Kidney capillary endothelial cell (primary cell): ENCODE measurements around the gene SYT11.
"Not testable (repeated sequence)": the region's sequence is repeated elsewhere in the genome, so short reads cannot be mapped to it uniquely, and the experiment has no call there.

ENCODE experiments used
- DNase-seq: peaks from one replicate; pipeline ENCODE4 v3.0.0-alpha.2; 2018; ENCODE audit warnings: low spot score

SYT11 gene

GRCh38 chr1:155899683-155900082, 40.3 kb downstream of the SYT11 start:
- DNase-seq = no peak

GRCh38 chr1:155900161-155900560, 40.8 kb downstream of the SYT11 start:
- no peak for DNase-seq

- DNase-seq = no peak
Observed at GRCh38 chr1:155904261-155904660, 44.9 kb downstream of the SYT11 start.

GRCh38 chr1:155909894-155910293, 50.5 kb downstream of the SYT11 start:
- DNase-seq = peak; percentile 48

- DNase-seq = peak; percentile 39
Observed at GRCh38 chr1:155910621-155911121, 51.3 kb downstream of the SYT11 start.

- peak; percentile 74 for DNase-seq
Observed at GRCh38 chr1:155911156-155912055, 52.0 kb downstream of the SYT11 start, which contains the start of gene RIT1. TSS of gene RIT1 (minus strand) at chr1:155911349. CDS start at chr1:155910761, 588 bp downstream.

- no peak for DNase-seq
Observed at GRCh38 chr1:155912056-155912536, 52.7 kb downstream of the SYT11 start.

GRCh38 chr1:155913969-155914757, 54.8 kb downstream of the SYT11 start:
- DNase-seq = no peak

GRCh38 chr1:155918660-155919059, 59.3 kb downstream of the SYT11 start:
- no peak for DNase-seq

GRCh38 chr1:155919801-155920200, 60.4 kb downstream of the SYT11 start:
- no peak for DNase-seq

- no peak for DNase-seq
Observed at GRCh38 chr1:155920717-155921116, 61.4 kb downstream of the SYT11 start.

- no peak for DNase-seq
Observed at GRCh38 chr1:155925506-155925905, 66.1 kb downstream of the SYT11 start.

GRCh38 chr1:155929057-155929456, 69.7 kb downstream of the SYT11 start:
- no peak for DNase-seq

- DNase-seq = not testable (repeated sequence)
Observed at GRCh38 chr1:155930725-155931124, 71.4 kb downstream of the SYT11 start.

GRCh38 chr1:155931332-155932038, 72.1 kb downstream of the SYT11 start:
- no peak for DNase-seq

- DNase-seq = no peak
Observed at GRCh38 chr1:155932081-155932480, 72.7 kb downstream of the SYT11 start.

- DNase-seq = peak; percentile 50
Observed at GRCh38 chr1:155932487-155932886, 73.1 kb downstream of the SYT11 start.

GRCh38 chr1:155933591-155934096, 74.3 kb downstream of the SYT11 start:
- no peak for DNase-seq

GRCh38 chr1:155934097-155934935, 74.9 kb downstream of the SYT11 start, which contains the start of gene KHDC4:
TSS of gene KHDC4 (minus strand) at chr1:155934413. CDS start at chr1:155934373, 40 bp downstream.
- peak; percentile 97 for DNase-seq
